HUES6 (cell line): ENCODE measurements around the gene PEMT.
"Not testable (repeated sequence)": the region's sequence is repeated elsewhere in the genome, so short reads cannot be mapped to it uniquely, and the experiment has no call there.

Source experiments
- H3K27ac ChIP-seq: 2 replicates; pipeline ENCODE4 v1.7.0; 2013; ENCODE audit warnings: low read depth, mild to moderate bottlenecking, low read length, inconsistent platforms
- H3K27me3 ChIP-seq: 2 replicates; pipeline ENCODE4 v1.6.1; 2013; ENCODE audit warnings: low read length; ENCODE audit not compliant: control insufficient read depth, insufficient read depth
- H3K36me3 ChIP-seq: 2 replicates; pipeline ENCODE4 v1.6.1; 2013; ENCODE audit warnings: low read length; ENCODE audit not compliant: control insufficient read depth, insufficient read depth
- H3K4me1 ChIP-seq: 2 replicates; pipeline ENCODE4 v1.6.1; 2013; ENCODE audit warnings: low read length; ENCODE audit not compliant: control insufficient read depth, insufficient read depth
- H3K4me3 ChIP-seq: 2 replicates; pipeline ENCODE4 v1.5.1; 2013; ENCODE audit warnings: low read depth, low read length
- H3K9ac ChIP-seq: one replicate; pipeline ENCODE4 v1.6.1; 2013; ENCODE audit warnings: mild to moderate bottlenecking, low read length
- H3K9me3 ChIP-seq: 2 replicates; pipeline ENCODE4 v1.6.1; 2013; ENCODE audit warnings: low read depth, low read length; ENCODE audit not compliant: control insufficient read depth, insufficient read depth

The PEMT gene

DNA sequence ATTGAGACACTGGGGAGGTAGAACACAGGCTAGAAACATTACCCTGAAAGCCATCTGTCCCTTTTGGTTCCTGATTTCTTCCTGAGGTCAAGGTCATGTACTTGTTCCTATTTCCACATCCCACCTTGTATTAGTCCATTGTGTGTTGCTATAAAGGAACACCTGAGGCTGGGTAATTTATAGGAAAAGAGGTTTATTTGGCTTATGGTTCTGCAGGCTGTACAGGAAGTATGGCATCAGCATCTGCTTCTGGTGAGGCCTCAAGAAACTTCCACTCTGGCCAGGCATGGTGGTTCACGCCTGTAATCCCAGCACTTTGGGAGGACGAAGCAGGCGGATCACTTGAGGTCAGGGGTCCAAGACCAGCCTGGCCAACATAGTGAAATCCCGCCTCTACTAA is 122.2 kb downstream of the PEMT start:
- no peaks in the 10 kb centered on the region for H3K4me1 ChIP-seq

DNA sequence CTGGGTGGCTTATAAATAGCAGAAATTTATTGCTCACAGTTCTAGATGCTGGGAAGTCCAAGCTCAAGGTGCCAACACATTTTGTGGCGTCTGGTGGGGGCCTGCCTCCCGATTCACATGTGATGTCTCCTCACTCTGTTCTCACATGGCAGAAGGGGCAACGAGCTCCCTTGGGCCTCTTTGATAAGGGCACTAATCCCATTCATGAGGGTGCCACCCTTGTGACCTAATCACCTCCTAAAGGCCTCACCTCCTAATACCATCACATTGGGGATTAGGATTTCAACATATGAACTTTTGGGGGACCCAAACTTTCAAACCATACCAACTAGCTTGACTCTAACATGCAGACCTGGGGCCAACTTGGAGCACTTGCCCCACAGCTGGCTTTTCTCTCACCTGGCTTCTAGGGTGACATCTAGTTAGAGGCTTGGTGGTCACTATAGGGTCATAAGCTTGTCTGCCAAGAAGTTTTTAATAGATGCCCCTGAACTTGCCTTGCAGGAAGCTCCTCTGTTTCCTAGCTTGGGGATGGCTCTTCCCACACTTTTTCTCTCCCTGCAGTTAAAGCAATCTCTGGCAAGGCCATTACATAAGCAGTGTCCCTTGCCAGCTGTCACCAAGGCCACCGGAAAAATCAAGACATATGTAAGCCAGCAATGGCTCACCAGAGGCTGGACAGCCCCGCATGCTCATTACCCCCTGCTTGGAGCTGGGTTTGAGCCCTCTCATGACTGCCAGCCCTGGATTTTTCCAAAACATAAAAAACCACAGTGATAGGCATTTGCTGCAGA is 123.1 kb downstream of the PEMT start:
- Histone ChIP-seq H3K9ac (no peak overlapping the region), H3K4me1 (no peaks in the 10 kb centered on the region), H3K4me3 (no peak overlapping the region), H3K27ac (no peak overlapping the region), H3K36me3 (no peaks in the 10 kb centered on the region), H3K9me3 (no peaks in the 10 kb centered on the region), H3K27me3 (peaks cover 15% of the 10 kb centered on the region; the same call in 1 of the 2 replicates)

More for the DNA sequence above, 122.2 kb downstream of the PEMT start:
- no peak overlapping the region for H3K27ac ChIP-seq
- H3K4me3 ChIP-seq: no peak overlapping the region
- H3K27me3 ChIP-seq: peaks cover 15% of the 10 kb centered on the region; the same call in 1 of the 2 replicates
- H3K36me3 ChIP-seq: no peaks in the 10 kb centered on the region
- H3K9me3 ChIP-seq: no peaks in the 10 kb centered on the region
- no peak overlapping the region for H3K9ac ChIP-seq

DNA sequence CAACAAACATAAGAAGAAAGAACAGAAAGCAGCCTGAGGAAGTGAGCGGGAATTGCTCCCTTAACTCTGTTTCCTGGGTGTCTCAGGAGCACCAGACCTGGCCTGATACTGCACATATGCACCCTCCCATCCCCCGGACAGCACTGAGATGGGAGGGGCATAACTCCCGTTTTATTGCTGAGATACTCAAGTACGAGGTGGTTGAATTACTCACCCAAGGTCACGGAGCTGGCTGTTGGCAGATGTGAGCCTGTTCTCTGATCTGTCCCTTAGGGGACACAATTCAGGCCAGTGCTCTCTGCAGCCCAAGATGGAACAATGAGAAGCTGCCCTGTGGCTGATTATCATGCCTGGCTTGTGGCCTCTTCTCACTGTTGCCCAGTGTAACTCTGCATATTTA is 123.8 kb downstream of the PEMT start:
- Histone ChIP-seq H3K4me1 (no peaks in the 10 kb centered on the region), H3K4me3 (no peak overlapping the region), H3K36me3 (no peaks in the 10 kb centered on the region), H3K9me3 (no peaks in the 10 kb centered on the region), H3K9ac (no peak overlapping the region), H3K27ac (no peak overlapping the region), H3K27me3 (peaks cover 15% of the 10 kb centered on the region; the same call in 1 of the 2 replicates)

DNA sequence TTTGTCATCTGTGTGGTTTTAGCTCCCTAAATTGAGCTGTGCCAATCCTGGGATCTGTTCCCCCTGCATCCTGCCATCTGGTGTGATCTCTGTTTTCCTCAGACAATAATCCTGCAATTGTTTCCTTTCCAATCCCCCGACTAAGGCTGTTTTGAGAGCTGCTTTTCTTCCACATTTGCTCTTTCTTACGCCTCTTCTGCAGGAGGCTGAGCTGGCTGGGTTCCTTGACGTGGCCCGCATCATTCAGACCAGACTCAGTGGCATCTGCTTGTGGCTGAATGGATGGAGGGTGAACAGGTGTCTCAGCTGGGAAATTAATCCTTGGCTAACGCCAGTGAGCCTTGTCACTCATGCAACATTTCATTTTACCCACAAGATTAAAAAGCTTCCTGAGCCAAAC is 124.5 kb downstream of the PEMT start:
- Histone ChIP-seq H3K27me3 (peaks cover 15% of the 10 kb centered on the region; the same call in 1 of the 2 replicates), H3K9ac (no peak overlapping the region), H3K9me3 (no peaks in the 10 kb centered on the region), H3K36me3 (no peaks in the 10 kb centered on the region), H3K27ac (no peak overlapping the region), H3K4me1 (no peaks in the 10 kb centered on the region), H3K4me3 (no peak overlapping the region)

DNA sequence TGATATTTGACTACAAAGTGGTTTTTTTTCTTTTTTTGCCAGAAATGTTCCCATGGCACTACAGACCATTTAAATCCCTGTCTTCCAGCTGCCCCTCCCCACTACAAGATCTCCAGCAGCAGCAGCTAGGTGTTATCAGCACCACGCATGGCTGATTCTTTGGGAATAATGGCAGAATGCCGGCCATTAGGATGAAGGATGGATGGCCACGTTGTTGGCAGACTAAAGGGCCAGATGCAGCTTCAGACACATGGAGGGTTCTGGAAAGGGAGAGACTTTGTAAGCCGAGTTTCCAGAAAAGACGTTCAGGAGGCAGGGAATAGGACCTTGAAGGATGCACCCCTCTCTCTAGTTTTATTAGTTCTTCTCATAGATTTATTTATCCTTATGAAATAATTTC is 125.0 kb downstream of the PEMT start:
- Histone ChIP-seq H3K36me3 (no peaks in the 10 kb centered on the region), H3K27ac (no peak overlapping the region), H3K27me3 (peaks cover 15% of the 10 kb centered on the region; the same call in 1 of the 2 replicates)

GRCh38 chr17:17465878-17466277 is 125.6 kb downstream of the PEMT start:
- H3K36me3 ChIP-seq, H3K9me3 ChIP-seq, H3K9ac ChIP-seq, H3K4me1 ChIP-seq, H3K27ac ChIP-seq, H3K4me3 ChIP-seq: not testable (repeated sequence)
- H3K27me3 ChIP-seq: peaks cover 13% of the 10 kb centered on the region; the same call in 1 of the 2 replicates

More for the DNA sequence above, 125.0 kb downstream of the PEMT start:
- Histone ChIP-seq H3K4me1 (no peaks in the 10 kb centered on the region), H3K9ac (no peak overlapping the region), H3K9me3 (no peaks in the 10 kb centered on the region), H3K4me3 (no peak overlapping the region)

DNA sequence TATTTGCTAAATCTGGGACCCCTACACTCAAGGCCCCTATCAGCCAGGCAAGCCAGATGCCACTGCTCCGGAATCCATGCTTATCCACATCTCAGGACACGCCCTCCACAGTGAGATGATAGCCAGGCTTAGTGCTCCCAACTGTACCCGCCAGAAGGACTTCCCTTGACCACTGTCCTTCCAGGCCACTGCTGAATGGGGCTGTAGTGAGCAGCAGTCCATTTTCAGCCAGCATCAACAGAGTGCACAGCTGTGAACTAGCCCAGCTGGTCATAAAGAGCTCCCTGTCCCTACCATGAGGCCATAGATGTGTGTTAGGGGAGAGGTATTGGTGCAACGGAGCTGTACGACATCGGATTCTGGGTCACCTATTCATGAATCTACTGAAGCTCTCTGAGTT is 127.7 kb downstream of the PEMT start:
- no peaks in the 10 kb centered on the region for H3K4me1 ChIP-seq
- H3K27me3 ChIP-seq: peaks cover 9% of the 10 kb centered on the region; the same call in 1 of the 2 replicates
- no peak overlapping the region for H3K27ac ChIP-seq
- H3K9me3 ChIP-seq: peaks cover 5% of the 10 kb centered on the region
- no peak overlapping the region for H3K9ac ChIP-seq
- H3K36me3 ChIP-seq: no peaks in the 10 kb centered on the region
- no peak overlapping the region for H3K4me3 ChIP-seq

DNA sequence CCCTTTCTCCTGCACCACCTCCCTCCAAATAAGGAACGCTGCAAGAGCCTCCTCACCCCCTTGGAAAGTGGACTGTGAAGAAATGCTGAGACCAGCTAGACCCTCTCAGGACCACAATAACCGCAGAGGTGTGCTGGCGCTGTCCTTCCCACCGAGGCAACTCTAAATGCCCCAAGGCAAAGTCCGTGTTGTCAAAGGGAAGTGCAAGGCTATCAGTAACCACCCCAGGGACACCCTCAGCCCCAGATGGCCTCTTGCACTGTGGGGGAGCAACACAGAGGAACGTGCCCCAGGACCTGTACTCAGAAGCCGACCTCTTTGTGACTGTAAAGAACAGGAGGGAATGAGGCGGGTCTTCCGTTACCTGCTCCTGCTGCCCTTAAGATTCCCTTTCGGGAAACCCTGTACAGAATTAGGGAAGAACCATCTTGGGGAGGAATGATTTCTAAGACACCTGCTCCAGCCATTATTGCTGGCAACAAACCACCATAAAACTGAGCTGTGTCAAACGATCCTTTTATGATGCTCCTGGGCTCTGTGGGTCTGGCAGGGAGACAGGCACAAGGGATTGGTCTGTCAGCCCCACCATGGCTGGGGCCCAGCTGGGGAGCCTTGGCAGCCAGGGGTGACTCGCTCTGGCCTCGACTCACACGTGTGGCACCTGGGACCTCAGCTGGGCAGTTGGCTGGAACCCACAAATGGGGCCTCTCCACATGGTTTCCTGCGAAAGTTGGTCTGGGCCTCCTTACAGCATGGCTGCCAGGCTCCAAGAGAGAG is 129.3 kb downstream of the PEMT start:
- Histone ChIP-seq H3K27me3 (peaks cover 9% of the 10 kb centered on the region; the same call in 1 of the 2 replicates), H3K27ac (no peak overlapping the region), H3K4me3 (no peak overlapping the region), H3K9ac (no peak overlapping the region), H3K9me3 (peaks cover 5% of the 10 kb centered on the region), H3K4me1 (no peaks in the 10 kb centered on the region), H3K36me3 (no peaks in the 10 kb centered on the region)

DNA sequence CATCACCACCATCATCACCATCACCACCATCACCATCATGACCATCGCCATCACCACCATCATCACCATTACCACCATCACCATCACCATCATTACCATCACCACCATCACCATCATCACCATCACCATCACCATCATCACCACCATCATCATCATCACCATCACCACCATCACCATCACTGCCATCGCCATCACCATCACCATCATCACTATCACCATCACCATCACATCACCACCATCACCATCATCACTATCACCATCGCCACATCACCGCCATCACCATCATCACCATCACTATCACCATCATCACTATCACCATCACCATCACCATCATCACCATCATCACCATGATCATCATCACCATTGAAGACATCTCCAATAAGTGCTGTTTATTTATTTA is 131.5 kb downstream of the PEMT start:
- H3K27me3 ChIP-seq: peaks cover 5% of the 10 kb centered on the region; the same call in 1 of the 2 replicates

DNA sequence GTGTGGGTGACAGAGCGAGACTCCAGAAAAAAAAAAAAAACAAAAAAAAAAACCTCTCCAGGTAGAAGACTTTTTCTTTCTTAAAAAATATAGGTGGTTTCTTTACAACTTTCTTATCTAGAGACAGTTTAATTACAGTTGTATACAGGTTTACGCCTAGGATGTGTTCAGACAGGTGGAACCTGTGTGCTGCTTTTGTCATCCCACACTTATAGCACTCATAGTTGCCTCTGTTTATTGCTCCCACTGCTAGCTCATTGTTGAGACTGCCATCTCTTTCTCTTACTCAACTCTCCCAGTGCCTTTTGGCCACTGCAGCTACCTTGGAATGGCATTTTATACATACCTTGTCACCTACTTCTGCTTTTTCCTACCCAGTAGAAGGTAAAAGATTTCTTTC is 133.8 kb downstream of the PEMT start:
- Histone ChIP-seq H3K4me1 (no peaks in the 10 kb centered on the region), H3K36me3 (no peaks in the 10 kb centered on the region), H3K4me3 (no peak overlapping the region), H3K9ac (no peak overlapping the region), H3K27ac (no peak overlapping the region), H3K9me3 (peaks cover 5% of the 10 kb centered on the region), H3K27me3 (no peaks in the 10 kb centered on the region)

More for the DNA sequence above, 131.5 kb downstream of the PEMT start:
- Histone ChIP-seq H3K4me3 (no peak overlapping the region), H3K27ac (no peak overlapping the region), H3K9ac (no peak overlapping the region), H3K9me3 (peaks cover 5% of the 10 kb centered on the region), H3K4me1 (no peaks in the 10 kb centered on the region), H3K36me3 (no peaks in the 10 kb centered on the region)

DNA sequence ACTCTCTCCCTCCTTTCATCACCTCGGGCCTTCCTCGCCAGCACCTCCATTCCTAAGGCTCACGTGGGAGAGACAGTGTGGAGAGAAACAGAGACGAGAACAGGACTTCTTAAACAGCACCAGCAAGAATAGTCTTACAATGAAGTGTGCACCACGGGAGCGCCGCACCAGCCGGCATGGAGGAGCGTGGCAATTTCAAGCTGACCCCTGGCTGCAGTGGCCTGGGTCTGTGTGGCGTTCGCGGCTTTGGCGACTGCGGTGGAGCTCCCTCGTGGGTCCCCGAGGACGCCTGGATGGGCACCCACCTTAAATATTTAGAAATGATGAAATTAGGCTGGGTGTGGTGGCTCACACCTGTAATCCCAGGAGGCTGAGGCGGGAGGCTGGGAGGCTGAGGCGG is 135.3 kb downstream of the PEMT start:
- no peaks in the 10 kb centered on the region for H3K36me3 ChIP-seq
- no peak overlapping the region for H3K9ac ChIP-seq
- no peak overlapping the region for H3K4me3 ChIP-seq
- H3K27me3 ChIP-seq: no peaks in the 10 kb centered on the region
- no peaks in the 10 kb centered on the region for H3K4me1 ChIP-seq
- peaks cover 5% of the 10 kb centered on the region for H3K9me3 ChIP-seq
- H3K27ac ChIP-seq: no peak overlapping the region
